Lower leg skin (tissue), 4 donors: ENCODE data around the gene DGLUCY. TPM values are rescaled to one million over a fixed set of nuclear protein-coding genes. Genes with fewer than 3 reads are reported as not detected.

Source experiments
- DNase-seq, 2 donors: peaks; one replicate each; pipeline ENCODE4 v3.0.0-alpha.2; 2019; ENCODE audit warnings: low spot score in 2 of 2
- H3K4me3 ChIP-seq: fragments of 200-600 bp; sonication (generic); 2 replicates; pipeline ENCODE4 v1.5.1; 2017; ENCODE audit warnings: mild to moderate bottlenecking, low read depth; ENCODE audit not compliant: poor library complexity, severe bottlenecking
- CTCF ChIP-seq, 3 donors: fragments of 450-650 bp; IDR thresholded peaks; one replicate each; pipeline ENCODE4 v1.5.1; 2016; ENCODE audit warnings: antibody characterized with exemption in 3 of 3, mild to moderate bottlenecking in 3 of 3, moderate library complexity in 2 of 3
- POLR2A ChIP-seq, 2 donors: fragments of 450-650 bp; IDR thresholded peaks; one replicate each; pipeline ENCODE4 v1.6.1; 2016 to 2017; ENCODE audit warnings: antibody characterized with exemption in 2 of 2, mild to moderate bottlenecking in 1 of 2, moderate library complexity in 1 of 2
- WGBS, 2 donors: methylation state at CpG; one replicate each; pipeline ENCODE4 v1.1.5; 2018; 5-methylcytosine and 5-hydroxymethylcytosine counted together
- intact Hi-C: fragments of 100-400 bp; cut with DNase I; formaldehyde crosslinking; loops from one replicate; pipeline ENCODE4 v1.15.0; 2023; ENCODE audit warnings: low total_unique reads
- total RNA-seq, 4 donors: library from RNA; depleted of rRNA; stranded (reverse); fragments of >200 nt; gene quantifications; one replicate each; pipeline ENCODE4 v1.1.0, GENCODE V29; 2016

The DGLUCY gene
- total RNA-seq, 4 donors from 2014 or later = 27.8 to 65.0 (median 61.3) TPM

GRCh38 chr14:91246051-91246852, 132.4 kb downstream of the DGLUCY start:
- no peak overlapping the region for H3K4me3 ChIP-seq
- intact Hi-C loops = no loop called here
- WGBS, 2 donors = 88 to 93% methylated on average over 15 of the region's 15 CpGs
- DNase-seq = no peak
- TF ChIP-seq POLR2A (IDR thresholded peaks at IDR 0.05) = no peak
- TF ChIP-seq CTCF (IDR thresholded peaks at IDR 0.05) = no peak

GRCh38 chr14:91249841-91250616, 136.2 kb downstream of the DGLUCY start:
- intact Hi-C loops = no loop called here
- TF ChIP-seq CTCF (IDR thresholded peaks at IDR 0.05) (no peak), POLR2A (IDR thresholded peaks at IDR 0.05) (no peak)
- DNase-seq = no peak
- 65 to 66% methylated on average over 10 of the region's 10 CpGs for WGBS, 2 donors
- H3K4me3 ChIP-seq = no peak overlapping the region

DNA sequence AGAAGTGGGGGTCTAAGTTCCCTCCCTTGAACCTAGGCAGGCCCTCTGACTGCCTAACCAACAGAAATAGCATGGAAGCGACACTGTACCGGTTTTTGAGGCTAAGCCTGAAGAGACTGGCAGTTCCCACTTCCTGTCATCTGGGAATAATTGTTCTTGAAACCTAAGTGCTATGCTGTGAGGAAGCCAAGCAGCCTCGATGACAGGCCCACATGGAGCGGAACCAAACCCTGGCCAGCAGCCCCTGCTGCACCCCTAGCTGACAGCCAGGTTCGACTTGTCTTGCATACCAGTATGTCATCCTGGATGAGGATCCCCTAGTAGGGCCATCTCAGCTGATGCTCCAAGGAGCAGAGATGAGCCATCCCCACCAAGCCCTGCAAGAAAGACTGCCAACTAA, 137.0 kb downstream of the DGLUCY start:
- no peak overlapping the region for H3K4me3 ChIP-seq
- intact Hi-C loops = no loop called here
- TF ChIP-seq CTCF (IDR thresholded peaks at IDR 0.05) = no peak
- TF ChIP-seq POLR2A (IDR thresholded peaks at IDR 0.05) = no peak
- no peak for DNase-seq
- WGBS, 2 donors = 15 to 48% methylated on average over 4 to 5 of the region's 5 CpGs

- H3K4me3 ChIP-seq = peak overlapping the region; percentile 42
- TF ChIP-seq POLR2A (IDR thresholded peaks at IDR 0.05) = no peak
- TF ChIP-seq CTCF (IDR thresholded peaks at IDR 0.05) = no peak
- 4 to 26% methylated on average over 15 to 59 of the region's 95 CpGs for WGBS, 2 donors
- intact Hi-C loops = no loop called here
- DNase-seq = no peak
Measured at GRCh38 chr14:91252871-91253794, 139.3 kb downstream of the DGLUCY start.

DNA sequence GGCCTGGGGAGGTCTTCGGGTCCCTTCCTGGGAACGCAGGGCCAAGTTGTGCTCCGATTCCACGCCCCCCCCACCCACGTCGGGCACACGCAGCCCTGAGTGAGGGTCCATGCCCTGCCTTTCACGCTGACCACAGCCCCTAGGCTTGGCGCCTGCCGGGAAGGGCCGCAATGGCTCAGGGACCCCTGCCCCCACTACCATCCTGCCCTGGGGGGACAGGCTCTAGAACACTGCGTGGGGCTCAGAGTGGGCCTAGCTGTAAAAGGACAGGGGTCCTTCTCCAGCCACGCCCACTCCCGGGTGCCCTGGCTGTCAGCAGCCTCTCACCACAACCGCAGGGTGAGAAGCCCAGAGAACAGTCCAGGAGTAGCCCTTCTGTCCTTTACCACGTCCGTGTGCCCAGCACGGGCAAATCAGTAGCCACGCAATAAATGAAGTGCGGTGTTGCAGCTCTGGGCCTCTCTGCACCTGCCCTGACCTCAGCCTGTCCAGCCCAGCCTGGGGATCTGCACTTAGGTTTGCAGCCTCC, 140.0 kb downstream of the DGLUCY start:
- WGBS, 2 donors = 69 to 71% methylated on average over 9 to 11 of the region's 20 CpGs
- intact Hi-C loops = no loop called here
- no peak for DNase-seq
- TF ChIP-seq CTCF (IDR thresholded peaks at IDR 0.05) = no peak
- no peak for TF ChIP-seq POLR2A (IDR thresholded peaks at IDR 0.05)
- peak overlapping the region; percentile 29 for H3K4me3 ChIP-seq
